GM18868 (cell line): ENCODE measurements around the gene NANP.

Experiments used
- ATAC-seq: cut with Tn5 transposase; IDR thresholded peaks from one replicate; pipeline ENCODE4 v1.9.1; 2021; ENCODE audit warnings: mild to moderate bottlenecking, moderate library complexity; ENCODE audit not compliant: unreplicated experiment

NANP gene

GRCh38 chr20:25573288-25574251 lies 50.2 kb downstream of the NANP start:
- ATAC-seq: no peak

DNA sequence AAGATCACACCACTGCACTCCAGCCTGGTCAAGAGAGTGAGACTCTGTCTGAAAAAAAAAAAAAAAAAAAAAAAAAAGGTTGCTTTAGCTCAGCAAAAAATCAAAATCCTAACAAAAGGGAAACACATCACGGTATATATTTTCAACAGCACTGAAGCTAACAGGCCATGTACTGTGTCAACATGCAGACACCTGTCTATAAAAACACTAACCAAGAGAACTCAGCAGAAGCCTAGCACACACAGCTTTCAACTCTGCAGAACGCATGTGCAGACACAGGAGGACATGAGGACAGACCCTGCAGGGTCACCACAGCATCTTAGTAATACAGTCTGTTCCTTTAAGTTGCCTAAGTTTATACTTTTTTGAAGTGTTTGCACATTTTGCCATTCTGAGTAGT lies 52.0 kb downstream of the NANP start:
- ATAC-seq: no peak

DNA sequence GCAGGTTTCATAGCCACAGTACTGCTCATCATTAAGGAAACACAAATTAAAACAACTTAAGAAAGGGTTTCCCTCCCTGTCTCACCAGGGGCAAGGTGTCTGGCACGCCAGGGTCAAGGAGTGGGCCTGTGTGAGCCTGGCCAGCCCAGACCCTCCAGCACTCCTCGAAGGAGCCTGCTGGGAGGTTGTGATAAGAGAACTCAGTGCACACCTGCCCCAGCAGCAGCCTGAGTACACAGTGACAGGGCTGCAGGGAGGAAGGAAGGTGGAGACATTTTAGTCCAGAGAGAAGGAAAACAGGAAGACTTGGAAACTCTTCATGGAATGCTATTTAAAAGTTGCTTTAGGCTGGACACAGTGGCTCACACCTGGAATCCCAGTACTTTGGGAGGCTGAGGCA lies 52.6 kb downstream of the NANP start:
- ATAC-seq: no peak

GRCh38 chr20:25570148-25570530 lies 53.7 kb downstream of the NANP start:
- ATAC-seq: no peak

DNA sequence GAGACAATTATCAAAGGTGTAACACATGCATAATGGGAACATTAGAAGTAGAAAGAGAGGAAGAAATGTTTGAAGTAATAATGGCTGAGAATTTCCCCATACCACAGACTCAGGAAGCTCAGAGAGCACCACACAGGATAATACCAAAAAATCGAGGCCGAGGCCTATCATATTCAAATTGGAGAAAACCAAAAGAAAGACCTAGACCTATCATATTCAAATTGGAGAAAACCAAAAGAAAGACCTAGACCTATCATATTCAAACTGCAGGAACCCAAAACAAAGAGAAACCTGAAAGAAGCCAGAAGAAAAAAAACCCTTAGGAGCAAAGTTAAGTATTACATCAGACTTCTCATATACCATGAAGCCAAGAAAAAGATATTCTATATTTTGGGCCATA lies 56.5 kb downstream of the NANP start:
- ATAC-seq: no peak

DNA sequence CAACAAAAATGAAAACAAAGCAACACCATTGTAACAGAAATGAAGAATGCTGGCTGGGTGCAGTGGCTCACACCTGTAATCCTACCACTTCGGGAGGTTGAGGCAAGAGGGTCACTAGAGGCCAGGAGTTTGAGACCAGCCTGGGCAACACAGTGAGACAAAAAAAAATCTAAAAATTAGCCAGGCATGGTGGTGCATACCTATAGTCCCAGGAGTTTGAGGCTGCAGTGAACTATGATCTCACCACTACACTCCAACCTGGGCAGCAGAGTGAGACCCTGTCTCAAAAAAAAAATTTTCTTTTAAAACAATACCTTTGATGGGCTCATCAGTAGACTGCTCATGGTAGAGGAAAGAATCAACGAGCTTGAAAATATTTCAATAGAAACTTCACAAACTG lies 57.0 kb downstream of the NANP start:
- ATAC-seq: no peak

GRCh38 chr20:25565578-25566157 lies 58.1 kb downstream of the NANP start:
- no peak for ATAC-seq

DNA sequence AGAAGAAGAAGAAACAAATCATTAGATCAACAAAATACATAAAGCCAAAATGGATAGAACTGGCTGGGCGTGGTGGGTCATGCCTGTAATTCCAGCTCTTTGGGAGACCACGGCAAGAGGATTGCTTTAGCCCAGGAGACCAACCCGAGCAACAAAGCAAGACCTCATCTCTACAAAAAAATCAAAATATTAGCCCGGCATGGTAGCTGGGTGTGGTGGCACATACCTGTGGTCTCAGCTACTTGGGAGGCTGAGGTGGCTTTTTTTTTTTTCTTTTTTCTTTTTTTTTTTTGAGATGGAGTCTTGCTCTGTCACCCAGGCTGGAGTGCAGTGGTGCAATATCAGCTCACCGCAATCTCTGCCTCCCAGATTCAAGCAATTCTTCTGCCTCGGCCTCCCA lies 59.9 kb downstream of the NANP start:
- no peak for ATAC-seq

- no peak for ATAC-seq
Observed at GRCh38 chr20:25563362-25563761, 60.5 kb downstream of the NANP start.
